HepG2 (cell line): Measurements from ENCODE around the gene PID1. TPM values are rescaled to one million over a fixed set of nuclear protein-coding genes. Genes with fewer than 3 reads are reported as not detected.

ENCODE experiments used
- ATAC-seq: fragments of 200-7000 bp; cut with Tn5 transposase; 3 replicates; pipeline ENCODE4 v1.9.1; 2020; ENCODE audit warnings: mild to moderate bottlenecking, moderate library complexity
- BruUV-seq: library from RNA; stranded (reverse); fragments of 400-500 nt; replicated peaks from 2 replicates; lab custom pipeline; 2021; lab: Mats Ljungman, UMichigan
- CTCF ChIA-PET: fragments of 300-600 bp; formaldehyde crosslinking; extraction: SDS; loops from one replicate; lab custom pipeline; 2021; ENCODE audit warnings: low total read pairs, inconsistent platforms, low intra/inter-chr PET ratio; lab: Yijun Ruan, JAX
- POLR2A ChIA-PET: fragments of 350-600 bp; sonication (Branson Sonifier 250); formaldehyde crosslinking; loops from one replicate; lab custom pipeline; 2020; ENCODE audit warnings: antibody characterized with exemption, inconsistent platforms; lab: Yijun Ruan, JAX
- DNase-seq: peaks from one replicate; pipeline ENCODE4 v3.0.0-alpha.2; 2015; ENCODE audit warnings: low spot score
- FAIRE-seq: peaks from 3 replicates; lab custom pipeline; 2011; peaks lifted over from hg19 to GRCh38; lab: Jason Lieb, UNC
- H2AFZ ChIP-seq: one replicate; pipeline ENCODE4 v1.6.1; 2011; ENCODE audit warnings: low read length, inconsistent platforms
- H3K27ac ChIP-seq: fragments of 300-600 bp; 3 replicates; pipeline ENCODE4 v1.8.0; 2011; ENCODE audit warnings: mixed run types, mild to moderate bottlenecking, mixed read lengths, low read length, inconsistent platforms; ENCODE audit not compliant: insufficient read depth; ENCODE audit errors: extremely low read length
- H3K27me3 ChIP-seq, 2 experiments: fragments of 200-600 bp in 1 of 2; 2 replicates in 1 of 2; 3 replicates in 1 of 2; pipeline versions ENCODE4 v1.6.0 to v1.8.0; 2011; ENCODE audit warnings: low read length in 2 of 2, mild to moderate bottlenecking in 2 of 2, moderate library complexity in 2 of 2, inconsistent platforms in 1 of 2; ENCODE audit not compliant: insufficient read depth in 2 of 2, control insufficient read depth in 1 of 2
- H3K36me3 ChIP-seq, 2 experiments: fragments of 200-600 bp in 1 of 2; replicated peaks in 1 of 2; 2 replicates in 1 of 2; 3 replicates in 1 of 2; pipeline versions ENCODE4 v1.5.1 to v1.8.0; 2011; ENCODE audit warnings: low read length in 2 of 2, inconsistent platforms in 1 of 2; ENCODE audit not compliant: insufficient read depth in 2 of 2, control insufficient read depth in 1 of 2
- H3K4me1 ChIP-seq: 2 replicates; pipeline ENCODE4 v1.5.1; 2012; ENCODE audit warnings: low read length, inconsistent platforms; ENCODE audit not compliant: insufficient read depth
- H3K4me2 ChIP-seq: 2 replicates; pipeline ENCODE4 v1.6.0; 2011; ENCODE audit warnings: low read depth, low read length, inconsistent platforms
- H3K4me3 ChIP-seq, 3 experiments: fragments of 200-600 bp in 1 of 3; sonication (generic), shearing (Covaris generic) in 1 of 3; replicated peaks in 1 of 3; 2 replicates each; pipeline ENCODE4 v1.5.1; 2011 to 2016; ENCODE audit warnings: low read length in 3 of 3, inconsistent platforms in 2 of 3, low read depth in 2 of 3, mild to moderate bottlenecking in 2 of 3, control low read depth in 1 of 3, mixed read lengths in 1 of 3; ENCODE audit not compliant: insufficient read depth in 1 of 3
- H3K79me2 ChIP-seq: one replicate; pipeline ENCODE4 v1.6.1; 2011; ENCODE audit warnings: low read length, inconsistent platforms; ENCODE audit not compliant: insufficient read depth
- H3K9ac ChIP-seq: 2 replicates; pipeline ENCODE4 v1.6.0; 2011; ENCODE audit warnings: mild to moderate bottlenecking, low read depth, low read length, inconsistent platforms; ENCODE audit not compliant: insufficient read depth
- H3K9me3 ChIP-seq: 2 replicates; pipeline ENCODE4 v1.5.1; 2012; ENCODE audit warnings: mild to moderate bottlenecking, low read length
- H4K20me1 ChIP-seq: 2 replicates; pipeline ENCODE4 v1.6.0; 2011; ENCODE audit warnings: inconsistent platforms, mild to moderate bottlenecking, low read length, moderate library complexity; ENCODE audit not compliant: insufficient read depth
- SRSF4 ChIP-seq: fragments of 200-400 bp; formaldehyde crosslinking; IDR thresholded peaks from one replicate; pipeline ENCODE4 v1.6.1; 2018; ENCODE audit warnings: mild to moderate bottlenecking, low read depth, low read length, moderate library complexity; ENCODE audit not compliant: poor library complexity, severe bottlenecking
- ZNF335 ChIP-seq: sonication (generic); formaldehyde crosslinking; IDR thresholded peaks from 2 replicates; pipeline ENCODE4 v1.4.0; 2020; ENCODE audit warnings: missing genetic modification reagents
- ZNF605 ChIP-seq: sonication (generic); formaldehyde crosslinking; IDR thresholded peaks from 2 replicates; pipeline ENCODE4 v1.8.0; 2022; ENCODE audit warnings: mild to moderate bottlenecking, missing genetic modification reagents
- ZNF660 ChIP-seq: sonication (generic); formaldehyde crosslinking; IDR thresholded peaks from 2 replicates; pipeline ENCODE4 v1.5.1; 2020; ENCODE audit warnings: mild to moderate bottlenecking, low read depth, missing genetic modification reagents, borderline replicate concordance
- ZNF747 ChIP-seq: sonication (generic); formaldehyde crosslinking; IDR thresholded peaks from 2 replicates; pipeline ENCODE4 v1.8.1; 2023; ENCODE audit warnings: missing genetic modification reagents, mild to moderate bottlenecking, borderline replicate concordance
- WGBS: methylation state at CpG from one replicate; pipeline ENCODE4 v1.1.6; 2017; ENCODE audit warnings: low lambda C conversion rate; 5-methylcytosine and 5-hydroxymethylcytosine counted together
- in situ Hi-C: cut with HindIII; loops from 2 replicates; pipeline ENCODE4 v1.10.0; 2017; ENCODE audit warnings: low pct_unique_long_range_greater_than_20kb; ENCODE audit not compliant: extremely low pct_ligation_motif_present
- intact Hi-C: fragments of 100-400 bp; cut with micrococcal nuclease; formaldehyde crosslinking; loops from one replicate; pipeline ENCODE4 v1.10.0; 2022; ENCODE audit not compliant: unreplicated experiment
- polyA plus RNA-seq, 8 experiments: library from polyadenylated mRNA; depleted of rRNA in 3 of 8; stranded (reverse) in 7 of 8; unstranded in 1 of 8; fragments of >200 nt; fragmentation: Illumina TruSeq in 4 of 8; extraction: Trizol in 4 of 8; gene quantifications; 2 replicates each; pipeline versions ENCODE4 v1.2.1 to v1.2.3, GENCODE V29; 2011 to 2016; ENCODE audit warnings: low read depth in 4 of 8, missing spikeins in 1 of 8, mixed read lengths in 1 of 8; ENCODE audit not compliant: insufficient read depth in 1 of 8
- total RNA-seq, 5 experiments: library from RNA; depleted of rRNA; stranded (reverse); fragments of >200 nt; fragmentation: Illumina TruSeq; extraction: Trizol; gene quantifications; 2 replicates each; pipeline ENCODE4 v1.2.3, GENCODE V29; 2016; ENCODE audit warnings: low read depth in 1 of 5
- TF ChIP-seq, protein P1 (sequence below): sonication (generic); formaldehyde crosslinking; IDR thresholded peaks from 2 replicates; pipeline ENCODE4 v1.4.0; 2020; ENCODE audit warnings: missing genetic modification reagents
- TF ChIP-seq, protein P2 (sequence below): sonication (generic); IDR thresholded peaks from 2 replicates; pipeline ENCODE4 v1.6.1; 2016; ENCODE audit warnings: low read depth, borderline replicate concordance

The PID1 gene
- total and polyA plus RNA-seq, 2 of the 13 experiments (the other 11 are each of a cell fraction or from before 2014, with no cell fraction given): 0.15 to 0.18 TPM

GRCh38 chr2:229153267-229153666 lies 117.8 kb downstream of the PID1 start:
- POLR2A ChIA-PET: no interaction called here
- Histone ChIP-seq H3K9me3 (peaks cover 85% of the 10 kb centered on the region), H3K79me2 (no peaks in the 10 kb centered on the region), H3K36me3 (no peaks in the 10 kb centered on the region), H3K9ac (no peak overlapping the region), H4K20me1 (no peaks in the 10 kb centered on the region), H3K27me3 (no peaks in the 10 kb centered on the region), H3K4me2 (no peak overlapping the region), H2AFZ (no peak overlapping the region), H3K4me3 (no peak overlapping the region), H3K4me1 (no peaks in the 10 kb centered on the region), H3K27ac (no peak overlapping the region)
- no peak for FAIRE-seq
- no peak for DNase-seq
- TF ChIP-seq ZNF660 (CRISPR knock-in tag) (no peak), ZNF335 (CRISPR knock-in tag) (no peak)
- TF ChIP-seq, protein P1, sequence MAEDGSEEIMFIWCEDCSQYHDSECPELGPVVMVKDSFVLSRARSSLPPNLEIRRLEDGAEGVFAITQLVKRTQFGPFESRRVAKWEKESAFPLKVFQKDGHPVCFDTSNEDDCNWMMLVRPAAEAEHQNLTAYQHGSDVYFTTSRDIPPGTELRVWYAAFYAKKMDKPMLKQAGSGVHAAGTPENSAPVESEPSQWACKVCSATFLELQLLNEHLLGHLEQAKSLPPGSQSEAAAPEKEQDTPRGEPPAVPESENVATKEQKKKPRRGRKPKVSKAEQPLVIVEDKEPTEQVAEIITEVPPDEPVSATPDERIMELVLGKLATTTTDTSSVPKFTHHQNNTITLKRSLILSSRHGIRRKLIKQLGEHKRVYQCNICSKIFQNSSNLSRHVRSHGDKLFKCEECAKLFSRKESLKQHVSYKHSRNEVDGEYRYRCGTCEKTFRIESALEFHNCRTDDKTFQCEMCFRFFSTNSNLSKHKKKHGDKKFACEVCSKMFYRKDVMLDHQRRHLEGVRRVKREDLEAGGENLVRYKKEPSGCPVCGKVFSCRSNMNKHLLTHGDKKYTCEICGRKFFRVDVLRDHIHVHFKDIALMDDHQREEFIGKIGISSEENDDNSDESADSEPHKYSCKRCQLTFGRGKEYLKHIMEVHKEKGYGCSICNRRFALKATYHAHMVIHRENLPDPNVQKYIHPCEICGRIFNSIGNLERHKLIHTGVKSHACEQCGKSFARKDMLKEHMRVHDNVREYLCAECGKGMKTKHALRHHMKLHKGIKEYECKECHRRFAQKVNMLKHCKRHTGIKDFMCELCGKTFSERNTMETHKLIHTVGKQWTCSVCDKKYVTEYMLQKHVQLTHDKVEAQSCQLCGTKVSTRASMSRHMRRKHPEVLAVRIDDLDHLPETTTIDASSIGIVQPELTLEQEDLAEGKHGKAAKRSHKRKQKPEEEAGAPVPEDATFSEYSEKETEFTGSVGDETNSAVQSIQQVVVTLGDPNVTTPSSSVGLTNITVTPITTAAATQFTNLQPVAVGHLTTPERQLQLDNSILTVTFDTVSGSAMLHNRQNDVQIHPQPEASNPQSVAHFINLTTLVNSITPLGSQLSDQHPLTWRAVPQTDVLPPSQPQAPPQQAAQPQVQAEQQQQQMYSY (CRISPR knock-in tag): no peak
- BruUV-seq: no TSS peak
- intact Hi-C loops: no loop called here
- CTCF ChIA-PET: no interaction called here
- WGBS: 55% methylated on average over 8 of the region's 8 CpGs
- ATAC-seq: no peak
- in situ Hi-C loops: no loop called here

DNA sequence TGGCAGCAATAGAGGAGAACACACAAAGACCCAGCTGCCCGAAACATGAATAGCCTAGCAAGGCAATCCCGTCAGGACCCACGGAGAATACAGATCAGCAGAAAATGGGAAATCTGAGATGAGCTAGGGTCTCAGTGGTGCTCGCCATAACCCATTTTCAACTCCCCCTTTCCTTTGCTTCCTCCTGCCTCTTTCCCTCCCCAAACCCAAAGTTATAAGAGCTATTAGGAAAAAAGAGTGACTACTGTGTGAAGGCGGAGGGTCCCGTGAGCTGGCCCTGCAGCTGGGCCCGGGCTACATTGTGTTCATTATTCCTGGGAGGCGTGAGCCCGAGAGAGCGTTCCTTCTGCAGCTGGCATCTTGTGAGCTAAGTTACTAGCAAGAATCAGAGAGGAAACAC lies 118.4 kb downstream of the PID1 start:
- intact Hi-C loops: no loop called here
- H3K4me2 ChIP-seq: no peak overlapping the region
- no peak for ATAC-seq
- in situ Hi-C loops: no loop called here
- H3K79me2 ChIP-seq: no peaks in the 10 kb centered on the region
- WGBS: 82% methylated on average over 10 of the region's 10 CpGs
- TF ChIP-seq ZNF747: no peak
- TF ChIP-seq, protein P2, sequence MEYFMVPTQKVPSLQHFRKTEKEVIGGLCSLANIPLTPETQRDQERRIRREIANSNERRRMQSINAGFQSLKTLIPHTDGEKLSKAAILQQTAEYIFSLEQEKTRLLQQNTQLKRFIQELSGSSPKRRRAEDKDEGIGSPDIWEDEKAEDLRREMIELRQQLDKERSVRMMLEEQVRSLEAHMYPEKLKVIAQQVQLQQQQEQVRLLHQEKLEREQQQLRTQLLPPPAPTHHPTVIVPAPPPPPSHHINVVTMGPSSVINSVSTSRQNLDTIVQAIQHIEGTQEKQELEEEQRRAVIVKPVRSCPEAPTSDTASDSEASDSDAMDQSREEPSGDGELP: no peak
- no peak for TF ChIP-seq ZNF605 (CRISPR knock-in tag)
- no peak for TF ChIP-seq SRSF4
- ChIA-PET CTCF (no interaction called here), POLR2A (no interaction called here)
- no TSS peak for BruUV-seq
- H3K36me3 ChIP-seq: no peaks in the 10 kb centered on the region
- peaks cover 85% of the 10 kb centered on the region for H3K9me3 ChIP-seq
- no peaks in the 10 kb centered on the region for H3K27me3 ChIP-seq
- H4K20me1 ChIP-seq: no peaks in the 10 kb centered on the region
- no peak for DNase-seq
- FAIRE-seq: no peak
- H2AFZ ChIP-seq: no peak overlapping the region
- no peaks in the 10 kb centered on the region for H3K4me1 ChIP-seq
- H3K9ac ChIP-seq: no peak overlapping the region
- no peak overlapping the region for H3K27ac ChIP-seq
- H3K4me3 ChIP-seq: no peak overlapping the region
